Hepatocyte (in vitro differentiated cells): Measurements from ENCODE around the gene ZNF491.
"Not testable (repeated sequence)": the region's sequence is repeated elsewhere in the genome, so short reads cannot be mapped to it uniquely, and the experiment has no call there.

Experiments used
- EZH2 ChIP-seq: fragments of 200-600 bp; sonication (generic); IDR thresholded peaks from 2 replicates; pipeline ENCODE4 v1.6.1; 2016; ENCODE audit warnings: antibody characterized with exemption, mild to moderate bottlenecking, borderline replicate concordance
- EZH2phosphoT487 ChIP-seq: fragments of 200-600 bp; sonication (generic); IDR thresholded peaks from one replicate; pipeline ENCODE4 v1.6.1; 2018; ENCODE audit warnings: antibody characterized with exemption, mild to moderate bottlenecking, low read depth, moderate library complexity; ENCODE audit not compliant: unreplicated experiment, severe bottlenecking
- TF ChIP-seq, protein P1 (sequence below): fragments of 200-600 bp; sonication (generic); IDR thresholded peaks from 2 replicates; pipeline ENCODE4 v1.5.1; 2016; ENCODE audit warnings: antibody characterized with exemption, mild to moderate bottlenecking; ENCODE audit not compliant: poor library complexity

DNA sequence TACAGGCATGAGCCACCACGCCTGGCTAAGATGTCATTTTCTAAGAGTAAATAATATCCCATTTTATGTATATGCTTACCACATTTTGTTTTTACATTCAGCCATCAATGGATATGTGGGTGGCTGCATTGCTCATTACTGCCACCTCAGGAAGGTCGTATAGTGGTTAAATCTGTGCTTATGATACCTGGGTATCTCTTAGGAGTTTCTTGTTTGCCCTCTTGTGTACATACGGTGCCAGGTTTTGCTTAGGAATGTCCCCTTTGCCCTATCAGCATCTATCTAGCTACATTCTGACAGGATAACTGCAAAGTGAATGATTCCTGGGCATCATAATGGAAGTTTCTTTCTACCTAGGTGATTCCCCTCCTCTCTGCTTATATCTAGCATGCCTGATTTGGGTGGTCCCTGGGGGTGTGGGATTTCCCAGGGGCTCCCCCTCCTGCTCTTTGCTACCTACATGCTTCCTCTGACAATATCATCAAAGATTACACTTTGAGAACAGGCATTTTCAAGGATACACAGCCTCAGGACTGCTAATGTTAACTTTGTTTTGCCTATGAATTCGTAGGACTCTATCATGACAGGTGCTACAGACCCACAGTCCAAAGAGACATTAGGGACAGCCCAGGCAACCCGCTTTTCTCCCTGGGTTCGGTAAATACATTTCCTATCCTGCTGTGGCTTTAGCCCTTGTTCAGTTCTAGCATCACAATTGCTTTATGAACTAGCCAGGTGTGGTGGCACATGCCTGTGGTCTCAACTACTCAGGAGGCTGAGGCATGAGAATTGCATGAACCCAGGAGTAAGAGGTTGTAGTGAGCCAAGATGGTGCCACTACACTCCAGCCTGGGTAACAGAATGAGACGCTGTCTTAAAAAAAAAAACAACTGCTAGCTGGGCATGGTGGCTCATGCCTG lies 30.9 kb downstream of the ZNF491 start:
- TF ChIP-seq, protein P1, sequence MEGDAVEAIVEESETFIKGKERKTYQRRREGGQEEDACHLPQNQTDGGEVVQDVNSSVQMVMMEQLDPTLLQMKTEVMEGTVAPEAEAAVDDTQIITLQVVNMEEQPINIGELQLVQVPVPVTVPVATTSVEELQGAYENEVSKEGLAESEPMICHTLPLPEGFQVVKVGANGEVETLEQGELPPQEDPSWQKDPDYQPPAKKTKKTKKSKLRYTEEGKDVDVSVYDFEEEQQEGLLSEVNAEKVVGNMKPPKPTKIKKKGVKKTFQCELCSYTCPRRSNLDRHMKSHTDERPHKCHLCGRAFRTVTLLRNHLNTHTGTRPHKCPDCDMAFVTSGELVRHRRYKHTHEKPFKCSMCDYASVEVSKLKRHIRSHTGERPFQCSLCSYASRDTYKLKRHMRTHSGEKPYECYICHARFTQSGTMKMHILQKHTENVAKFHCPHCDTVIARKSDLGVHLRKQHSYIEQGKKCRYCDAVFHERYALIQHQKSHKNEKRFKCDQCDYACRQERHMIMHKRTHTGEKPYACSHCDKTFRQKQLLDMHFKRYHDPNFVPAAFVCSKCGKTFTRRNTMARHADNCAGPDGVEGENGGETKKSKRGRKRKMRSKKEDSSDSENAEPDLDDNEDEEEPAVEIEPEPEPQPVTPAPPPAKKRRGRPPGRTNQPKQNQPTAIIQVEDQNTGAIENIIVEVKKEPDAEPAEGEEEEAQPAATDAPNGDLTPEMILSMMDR = not testable (repeated sequence)
- not testable (repeated sequence) for TF ChIP-seq EZH2, EZH2phosphoT487
